OCI-LY7 (cell line): ENCODE data around the gene IQGAP2.

Source experiments
- EZH2phosphoT487 ChIP-seq: fragments of 200-600 bp; sonication (generic); IDR thresholded peaks from 2 replicates; pipeline ENCODE4 v1.6.1; 2018; ENCODE audit warnings: low read depth, borderline replicate concordance, mild to moderate bottlenecking, mixed run types, antibody characterized with exemption, low read length, moderate library complexity, mixed read lengths
- TF ChIP-seq, protein P1 (sequence below): fragments of 200-600 bp; sonication (generic); conservative IDR thresholded peaks from 2 replicates; pipeline ENCODE4 v1.5.1; 2014; ENCODE audit warnings: mild to moderate bottlenecking, antibody characterized with exemption, low read length, moderate library complexity, mixed read lengths

DNA sequence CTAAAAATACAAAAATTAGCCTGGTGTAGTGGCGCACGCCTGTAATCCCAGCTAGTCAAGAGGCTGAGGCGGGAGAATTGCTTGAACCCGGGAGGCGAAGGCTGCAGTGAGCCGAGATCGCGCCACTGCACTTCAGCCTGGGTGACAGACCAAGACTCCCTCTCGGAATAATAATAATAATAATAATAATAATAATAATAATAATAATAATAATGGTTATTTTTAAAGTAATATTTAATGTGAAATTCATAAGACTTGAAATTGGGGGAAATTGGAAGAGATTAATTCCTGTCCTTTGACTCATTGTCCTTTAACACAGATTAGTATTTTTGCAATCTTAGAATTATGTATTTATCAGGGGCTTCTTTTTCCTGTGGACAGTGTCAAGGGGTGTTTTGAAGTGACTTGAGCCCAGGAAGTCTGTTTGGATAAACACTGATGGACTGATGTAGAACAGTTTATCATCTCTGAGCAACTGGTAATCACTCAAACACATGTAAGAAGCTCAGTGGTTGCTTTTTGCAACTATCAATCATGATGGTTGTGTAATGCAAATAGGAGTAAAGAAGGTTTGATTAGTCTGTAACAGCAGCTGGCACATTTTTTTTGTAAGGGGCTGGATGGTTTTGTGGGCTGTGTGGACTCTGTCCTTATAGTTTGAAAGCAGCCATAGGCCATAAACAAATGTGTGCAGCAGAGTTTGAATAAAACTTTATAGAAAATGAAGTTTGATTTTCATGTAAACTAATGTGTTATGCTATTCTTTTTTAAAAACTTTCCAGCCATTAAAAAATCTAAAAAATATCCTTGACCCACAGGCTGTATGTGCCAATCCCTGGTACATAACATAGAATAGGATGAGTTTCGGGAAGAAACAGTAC, 126.6 kb downstream of the IQGAP2 start:
- TF ChIP-seq, protein P1, sequence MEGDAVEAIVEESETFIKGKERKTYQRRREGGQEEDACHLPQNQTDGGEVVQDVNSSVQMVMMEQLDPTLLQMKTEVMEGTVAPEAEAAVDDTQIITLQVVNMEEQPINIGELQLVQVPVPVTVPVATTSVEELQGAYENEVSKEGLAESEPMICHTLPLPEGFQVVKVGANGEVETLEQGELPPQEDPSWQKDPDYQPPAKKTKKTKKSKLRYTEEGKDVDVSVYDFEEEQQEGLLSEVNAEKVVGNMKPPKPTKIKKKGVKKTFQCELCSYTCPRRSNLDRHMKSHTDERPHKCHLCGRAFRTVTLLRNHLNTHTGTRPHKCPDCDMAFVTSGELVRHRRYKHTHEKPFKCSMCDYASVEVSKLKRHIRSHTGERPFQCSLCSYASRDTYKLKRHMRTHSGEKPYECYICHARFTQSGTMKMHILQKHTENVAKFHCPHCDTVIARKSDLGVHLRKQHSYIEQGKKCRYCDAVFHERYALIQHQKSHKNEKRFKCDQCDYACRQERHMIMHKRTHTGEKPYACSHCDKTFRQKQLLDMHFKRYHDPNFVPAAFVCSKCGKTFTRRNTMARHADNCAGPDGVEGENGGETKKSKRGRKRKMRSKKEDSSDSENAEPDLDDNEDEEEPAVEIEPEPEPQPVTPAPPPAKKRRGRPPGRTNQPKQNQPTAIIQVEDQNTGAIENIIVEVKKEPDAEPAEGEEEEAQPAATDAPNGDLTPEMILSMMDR, result no peak
- TF ChIP-seq EZH2phosphoT487, result no peak
